A673 (cell line): ENCODE data around the gene IL17A.

Source experiments
- CTCF ChIP-seq: fragments of 300-800, 200-600 bp; sonication (generic); conservative IDR thresholded peaks from 2 replicates; pipeline ENCODE4 v1.5.1; 2017; ENCODE audit warnings: low read depth, mild to moderate bottlenecking, antibody characterized with exemption, low read length, moderate library complexity, mixed read lengths
- EZH2 ChIP-seq: fragments of 200-600 bp; sonication (generic); IDR thresholded peaks from 2 replicates; pipeline ENCODE4 v1.6.1; 2017; ENCODE audit warnings: borderline replicate concordance, low read depth, mild to moderate bottlenecking, mixed read lengths, antibody characterized with exemption, low read length; ENCODE audit not compliant: poor library complexity, severe bottlenecking

- TF ChIP-seq CTCF (no peak), EZH2 (no peak)
These were observed 30.9 kb downstream of the IL17A start for GRCh38 chr6:52216932-52217575.
